Neural cell (in vitro differentiated cells): ENCODE measurements around the gene TBC1D5.

Experiments used
- CTCF ChIP-seq: fragments of 450-650 bp; IDR thresholded peaks from 2 replicates; pipeline ENCODE4 v1.5.1; 2014; ENCODE audit warnings: antibody characterized with exemption, mild to moderate bottlenecking, moderate library complexity; ENCODE audit not compliant: poor library complexity, severe bottlenecking
- EP300 ChIP-seq: fragments of 450-650 bp; conservative IDR thresholded peaks from 2 replicates; pipeline ENCODE4 v1.6.1; 2014; ENCODE audit warnings: antibody characterized with exemption, mild to moderate bottlenecking, moderate library complexity; ENCODE audit not compliant: poor library complexity, severe bottlenecking
- EZH2 ChIP-seq: fragments of 200-600, 300-800 bp; shearing (Covaris generic), sonication (generic); IDR thresholded peaks from 2 replicates; pipeline ENCODE4 v1.6.1; 2014; ENCODE audit warnings: antibody characterized with exemption, low read length, borderline replicate concordance, mild to moderate bottlenecking; ENCODE audit not compliant: insufficient read depth, poor library complexity, severe bottlenecking
- MXI1 ChIP-seq: fragments of 450-650 bp; conservative IDR thresholded peaks from 2 replicates; pipeline ENCODE4 v1.6.1; 2014; ENCODE audit warnings: antibody characterized with exemption, mild to moderate bottlenecking; ENCODE audit not compliant: poor library complexity, severe bottlenecking
- POLR2AphosphoS5 ChIP-seq: IDR thresholded peaks from 2 replicates; pipeline ENCODE4 v1.6.1; 2012
- RAD21 ChIP-seq: fragments of 450-650 bp; conservative IDR thresholded peaks from 2 replicates; pipeline ENCODE4 v1.6.1; 2014; ENCODE audit warnings: antibody characterized with exemption, mild to moderate bottlenecking, moderate library complexity
- REST ChIP-seq: IDR thresholded peaks from 2 replicates; pipeline ENCODE4 v1.6.1; 2012; ENCODE audit warnings: borderline replicate concordance
- TAF1 ChIP-seq: IDR thresholded peaks from 2 replicates; pipeline ENCODE4 v1.6.1; 2012; ENCODE audit warnings: low read depth

- TF ChIP-seq TAF1 (no peak), CTCF (no peak), POLR2AphosphoS5 (no peak), MXI1 (no peak), RAD21 (no peak), EZH2 (no peak), REST (no peak), EP300 (no peak)
Measured at GRCh38 chr3:17349093-17349492, 393.3 kb downstream of the TBC1D5 start.
